Stimulated activated CD4-positive, alpha-beta T cell treated with anti-CD3 and anti-CD28 coated beads, Interleukin-1b, Interleukin-23, amount 100 ng/mL, for 1 hour (primary cell): ENCODE measurements around the gene PRELID3B.

Source experiments
- DNase-seq, 2 donors: peaks; one replicate each; pipeline ENCODE4 v3.0.0-alpha.2; 2020; ENCODE audit warnings: low read depth in 2 of 2

PRELID3B gene

GRCh38 chr20:58995461-58996225 lies 46.9 kb downstream of the PRELID3B start:
- DNase-seq = no peak

GRCh38 chr20:58994390-58995159 lies 48.0 kb downstream of the PRELID3B start:
- no peak for DNase-seq

- no peak for DNase-seq
Measured at GRCh38 chr20:58993332-58994248, 49.0 kb downstream of the PRELID3B start.

GRCh38 chr20:58992911-58993310 lies 49.7 kb downstream of the PRELID3B start:
- DNase-seq = no peak

- DNase-seq = no peak
Measured at GRCh38 chr20:58991715-58992114, 50.9 kb downstream of the PRELID3B start.

GRCh38 chr20:58990651-58991445 lies 51.7 kb downstream of the PRELID3B start:
- no peak for DNase-seq

GRCh38 chr20:58989196-58989595 lies 53.4 kb downstream of the PRELID3B start:
- DNase-seq = no peak

GRCh38 chr20:58988565-58988882 lies 54.1 kb downstream of the PRELID3B start:
- no peak for DNase-seq

GRCh38 chr20:58987790-58988564 lies 54.6 kb downstream of the PRELID3B start:
- no peak for DNase-seq

- DNase-seq = no peak
Measured at GRCh38 chr20:58986968-58987517, 55.5 kb downstream of the PRELID3B start.

- no peak for DNase-seq
Measured at GRCh38 chr20:58986286-58986967, 56.2 kb downstream of the PRELID3B start.

GRCh38 chr20:58985656-58986055 lies 56.9 kb downstream of the PRELID3B start:
- no peak for DNase-seq

GRCh38 chr20:58984691-58985090 lies 57.9 kb downstream of the PRELID3B start:
- no peak for DNase-seq
